Anterior cingulate cortex (tissue), 58 donors: ENCODE results near the gene TRIM40.

Experiments
- DNase-seq, 58 donors: peaks; one replicate each; lab custom pipeline; 2025; lab: John Stamatoyannopoulos, UW

Gene TRIM40, protein sequence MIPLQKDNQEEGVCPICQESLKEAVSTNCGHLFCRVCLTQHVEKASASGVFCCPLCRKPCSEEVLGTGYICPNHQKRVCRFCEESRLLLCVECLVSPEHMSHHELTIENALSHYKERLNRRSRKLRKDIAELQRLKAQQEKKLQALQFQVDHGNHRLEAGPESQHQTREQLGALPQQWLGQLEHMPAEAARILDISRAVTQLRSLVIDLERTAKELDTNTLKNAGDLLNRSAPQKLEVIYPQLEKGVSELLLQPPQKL

DNA sequence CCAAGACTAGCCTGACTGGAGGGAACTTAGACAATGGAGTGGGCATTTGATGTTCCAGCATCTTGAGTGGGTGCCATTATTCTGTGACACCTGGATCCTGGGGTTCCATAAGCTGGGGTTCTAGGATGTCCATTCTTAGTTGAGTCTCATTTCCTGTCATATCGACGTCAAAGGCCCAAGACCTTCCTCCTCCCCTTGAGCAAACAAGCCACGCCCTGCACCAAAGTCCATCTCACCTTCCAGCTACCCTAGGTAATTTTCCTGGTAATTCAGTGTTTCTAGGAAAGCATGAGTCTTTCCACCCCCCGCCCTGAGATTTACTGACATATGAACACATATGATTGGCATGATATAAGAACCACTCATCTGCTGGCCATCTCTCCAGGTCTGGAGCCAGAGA is at the start of gene TRIM40:
Gene TRIM40 (plus strand): TSS at position 384 of the 400 bp plus-strand sequence. CDS start 897 bp downstream, outside the sequence.
- no peak for DNase-seq

DNA sequence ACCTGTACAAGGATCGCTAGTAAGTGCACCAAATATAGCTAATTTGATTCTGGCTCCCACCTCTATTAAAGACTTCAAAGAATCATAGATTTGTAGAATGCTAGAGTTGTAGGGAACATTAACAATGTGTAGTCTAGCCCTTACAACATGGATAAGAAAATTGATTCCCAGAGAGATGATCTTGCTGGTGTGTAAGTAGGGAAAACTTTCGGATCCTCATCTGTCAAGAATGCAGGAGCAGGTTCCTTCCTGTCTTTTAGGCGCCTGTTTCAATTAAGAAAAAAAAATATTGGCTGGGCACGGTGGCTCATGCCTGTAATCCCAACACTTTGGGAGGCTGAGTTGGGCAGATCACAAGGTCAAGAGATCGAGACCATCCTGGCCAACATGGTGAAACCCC is 48.1 kb upstream of the TRIM40 start:
- DNase-seq: no peak

DNA sequence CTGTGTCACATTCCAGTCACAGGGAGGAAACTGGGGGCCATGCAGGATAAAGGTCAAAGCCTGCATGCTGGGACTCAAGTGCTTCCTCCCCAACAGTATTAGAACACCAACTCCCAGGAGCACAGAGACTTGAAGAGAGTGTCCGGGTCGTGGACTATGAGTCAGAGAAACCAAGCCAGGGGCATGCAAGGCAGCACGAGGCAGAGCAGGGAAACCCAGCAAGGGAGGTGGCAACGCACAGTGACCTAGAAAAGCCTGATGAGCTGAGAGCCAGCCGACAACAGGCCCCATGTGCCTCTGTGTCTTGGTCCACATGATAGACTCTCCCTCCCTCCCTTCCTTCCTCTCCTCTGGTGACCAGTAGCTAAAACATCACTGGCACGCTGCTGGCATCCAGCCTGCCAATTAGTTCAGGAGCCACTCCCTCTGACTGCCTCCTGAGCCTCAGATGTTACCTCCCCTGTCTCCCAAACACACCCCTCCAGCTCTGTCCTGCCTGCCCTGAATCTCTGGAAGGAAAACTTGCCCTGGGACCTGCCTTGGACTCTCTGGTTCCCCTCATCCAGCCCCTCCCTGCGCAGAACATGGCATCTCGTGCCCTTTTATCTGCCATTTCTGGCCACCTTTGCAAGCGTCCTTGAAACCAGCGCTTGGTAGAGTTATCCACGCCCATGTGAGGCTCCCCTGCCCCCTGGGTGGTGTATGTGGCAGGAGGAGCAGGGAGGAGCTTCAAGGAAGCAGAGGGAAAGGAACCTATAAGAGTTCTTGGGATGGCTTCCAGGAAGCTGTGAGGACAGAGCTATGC is 44.2 kb upstream of the TRIM40 start:
- no peak for DNase-seq

DNA sequence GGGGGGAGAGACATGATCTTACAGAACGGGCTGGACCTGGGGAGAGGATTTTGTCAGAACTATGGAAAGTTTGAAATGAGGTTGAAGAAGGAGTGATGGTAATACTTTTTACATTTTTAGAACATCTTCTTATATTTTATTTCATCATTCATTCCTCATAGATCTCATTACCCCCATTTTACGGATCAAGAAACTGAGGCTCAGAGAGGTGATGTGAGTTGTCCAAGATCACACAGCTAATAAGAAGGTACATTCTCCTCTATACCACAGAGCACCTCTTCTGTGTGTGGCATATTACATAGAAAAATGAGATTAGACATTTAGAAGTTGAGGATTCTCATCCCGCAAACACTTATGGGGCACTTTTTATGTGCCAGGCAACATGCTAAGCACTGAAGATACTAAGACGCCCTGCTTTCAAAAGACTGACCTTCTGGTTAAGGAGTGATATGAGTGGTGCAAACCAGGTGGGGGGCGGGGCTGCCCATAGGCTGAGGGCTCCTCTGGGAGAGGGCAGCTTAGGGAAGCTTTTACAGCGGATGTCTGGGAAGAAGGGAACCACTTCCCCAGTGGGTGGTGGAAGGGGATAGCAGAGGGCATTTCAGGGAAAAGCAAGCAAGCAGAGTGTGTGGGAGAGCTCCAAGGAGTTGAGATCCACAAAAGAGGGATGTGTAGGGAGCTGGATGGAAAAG is 42.9 kb upstream of the TRIM40 start:
- no peak for DNase-seq

DNA sequence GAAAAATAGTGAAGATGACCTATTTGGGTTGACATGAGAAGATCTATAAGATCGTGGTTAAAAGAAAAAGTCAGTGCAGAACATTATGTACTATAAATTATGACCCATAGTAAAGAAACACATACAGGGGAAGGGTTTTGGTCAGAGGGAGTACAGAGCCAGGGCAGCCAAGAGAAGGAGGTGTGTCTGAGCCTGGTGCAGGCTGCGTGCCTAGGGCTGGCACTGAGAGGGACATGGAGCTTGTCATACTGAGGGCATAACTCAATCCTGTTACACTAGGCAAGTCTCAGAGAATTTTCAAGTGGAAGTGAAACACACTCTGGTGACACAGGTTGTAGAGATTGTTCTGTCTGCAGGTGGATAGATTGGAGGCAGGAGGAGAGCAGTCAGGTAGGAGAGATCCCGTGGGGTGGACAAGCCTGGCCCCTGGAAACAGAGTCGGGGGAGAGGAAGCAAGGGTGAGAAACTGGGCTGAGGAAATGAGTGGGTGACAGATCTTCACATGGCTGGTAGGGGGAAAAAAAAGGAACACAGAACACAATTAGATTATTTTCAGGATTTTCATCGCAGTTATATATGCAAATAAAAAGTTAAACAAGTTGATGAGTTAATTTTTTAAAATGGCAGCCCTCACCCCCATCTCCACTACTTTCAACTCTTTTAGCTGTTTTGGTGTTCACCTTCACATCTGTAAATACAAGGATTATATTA is 41.8 kb upstream of the TRIM40 start:
- DNase-seq: no peak

GRCh38 chr6:30096829-30097228 is 39.1 kb upstream of the TRIM40 start:
- no peak for DNase-seq

DNA sequence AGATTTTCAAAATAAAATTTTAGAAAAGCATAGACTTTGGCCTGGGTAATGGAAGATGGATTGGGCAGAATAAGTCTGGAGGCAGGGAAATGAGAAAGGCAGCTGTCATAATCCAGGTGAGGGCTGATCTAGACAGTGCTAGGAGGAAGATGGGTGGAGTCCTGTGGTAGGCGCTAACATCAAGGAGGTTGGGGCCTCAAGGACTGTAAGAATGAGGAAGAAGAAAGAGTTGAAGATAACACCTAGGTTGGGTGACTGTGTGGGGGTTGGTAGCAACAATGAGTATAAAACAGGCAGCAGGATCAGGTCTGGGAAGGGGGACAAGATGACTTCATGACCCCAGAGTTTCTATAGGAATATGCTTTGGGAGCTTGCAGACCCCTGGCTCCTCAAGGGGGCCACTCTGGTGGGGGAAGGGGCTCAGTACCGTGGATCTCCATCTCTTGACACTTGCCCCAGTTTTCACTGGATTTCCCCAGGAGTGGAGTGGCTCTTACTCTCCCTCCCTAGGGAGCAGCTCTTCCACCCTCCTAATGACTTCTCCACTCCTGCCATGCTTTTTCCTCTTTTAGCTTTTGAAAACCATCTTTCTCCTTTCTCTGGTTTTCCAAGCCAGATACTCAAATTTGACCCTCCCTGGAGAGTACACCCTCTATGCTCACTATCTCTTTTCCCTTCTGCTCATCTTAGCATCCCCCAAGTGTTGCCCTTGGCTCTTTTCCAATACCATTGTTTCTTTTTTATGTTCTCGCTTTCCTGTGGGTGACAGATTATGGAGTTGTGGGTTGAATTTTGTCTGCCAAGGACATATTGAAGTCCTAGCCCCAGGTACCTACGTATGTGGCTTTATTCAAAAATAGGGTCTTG is 37.8 kb upstream of the TRIM40 start:
- DNase-seq: no peak

DNA sequence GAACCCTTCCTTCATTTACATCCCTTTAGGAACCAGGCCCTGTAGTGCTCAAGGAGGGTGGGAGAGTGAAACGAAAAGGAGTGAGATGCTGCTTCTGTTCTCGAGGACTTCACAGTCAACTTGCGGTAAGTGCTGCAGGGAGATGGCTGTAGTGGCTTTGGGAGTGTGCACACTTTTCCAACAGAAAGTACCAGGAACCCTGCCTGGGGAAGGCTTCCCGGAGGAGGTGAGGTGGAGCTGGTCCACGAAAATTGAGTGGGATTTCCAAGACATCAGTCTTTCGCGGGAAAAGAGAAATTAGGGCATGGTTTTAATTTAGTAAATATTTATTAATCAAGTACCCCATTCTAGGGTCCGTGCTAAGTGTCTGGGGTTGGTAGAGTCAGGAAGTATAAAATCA is 35.8 kb upstream of the TRIM40 start:
- DNase-seq: no peak

DNA sequence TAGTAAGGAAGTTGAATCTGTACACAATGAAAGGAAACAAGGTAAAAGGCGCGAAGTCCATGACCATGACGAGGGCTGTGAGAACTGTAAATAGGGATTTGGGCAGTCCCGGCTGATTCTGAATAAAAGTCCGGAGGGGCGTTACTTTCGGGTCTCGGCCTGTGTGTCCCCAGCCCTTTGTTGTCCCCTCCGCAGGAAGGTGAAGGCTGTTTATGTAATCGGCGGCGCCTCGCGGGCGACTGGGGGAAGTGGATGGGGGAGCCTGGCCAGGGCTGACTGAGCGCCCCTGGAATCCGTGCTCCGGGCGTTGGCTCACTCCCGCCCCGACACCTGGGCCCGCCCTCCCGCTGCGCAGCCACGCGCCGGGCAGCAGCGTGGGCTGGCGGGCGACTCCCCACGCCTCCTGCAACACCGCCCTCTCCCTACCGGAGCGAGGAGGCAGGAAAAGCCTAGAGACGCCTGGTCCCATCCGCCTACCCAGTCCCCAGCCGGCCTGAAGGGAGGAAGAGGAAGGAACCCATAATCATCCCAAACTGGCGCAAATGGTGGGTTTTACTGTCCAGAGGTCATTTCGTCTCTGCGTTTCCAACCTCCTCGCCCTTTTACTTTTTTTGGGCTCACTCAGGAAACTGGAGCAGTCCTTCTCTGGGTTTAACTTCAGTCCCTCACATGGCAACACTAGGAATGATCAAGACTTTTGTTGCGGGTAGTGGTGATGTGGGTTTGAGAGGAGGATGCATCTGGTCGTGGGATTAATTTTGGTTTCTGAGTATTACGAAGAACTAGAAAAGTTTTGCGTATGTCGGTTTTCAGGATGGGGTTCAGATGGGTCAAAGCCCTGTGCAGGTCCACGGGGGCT is 35.1 kb upstream of the TRIM40 start:
- peak in 1 of 58 donors; percentile 9 for DNase-seq

GRCh38 chr6:30101444-30102413 is 34.2 kb upstream of the TRIM40 start:
- peak in 56 of 58 donors; percentile 12 to 90 (median 66) for DNase-seq

DNA sequence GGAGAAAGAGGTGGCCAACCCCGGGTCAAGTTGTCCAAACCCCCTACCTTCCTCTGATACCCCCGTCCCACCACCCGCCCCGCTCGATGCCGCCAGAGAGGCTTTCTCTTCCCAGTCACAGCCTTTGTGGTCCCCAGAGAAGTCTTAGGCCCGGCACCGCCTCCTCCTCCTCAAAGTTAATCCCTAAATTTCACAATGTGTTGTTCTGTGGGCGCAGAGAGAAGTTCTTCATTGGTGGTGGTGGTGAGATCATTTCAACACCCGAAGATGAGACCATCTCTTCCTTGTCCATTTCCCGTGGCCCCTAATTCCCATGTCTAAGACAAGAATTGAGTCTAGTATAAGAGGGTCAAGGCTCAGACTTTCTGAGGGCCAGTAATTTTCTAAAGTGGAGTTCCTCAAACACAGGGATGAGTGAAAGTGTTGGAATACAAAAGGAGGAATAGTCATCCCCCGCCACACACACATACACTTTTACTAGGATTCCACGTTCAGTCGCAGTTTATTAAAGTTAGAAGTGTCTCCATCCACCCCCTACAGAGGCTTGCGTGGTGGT is 33.4 kb upstream of the TRIM40 start:
- DNase-seq: no peak

- peak in 54 of 58 donors; percentile 5 to 81 (median 56) for DNase-seq
Observed at GRCh38 chr6:30102970-30103871, 32.7 kb upstream of the TRIM40 start.

- DNase-seq: no peak
Observed at GRCh38 chr6:30103872-30104179, 32.1 kb upstream of the TRIM40 start.

- DNase-seq: no peak
Observed at GRCh38 chr6:30104661-30105060, 31.3 kb upstream of the TRIM40 start.

- no peak for DNase-seq
Observed at GRCh38 chr6:30111266-30111856, 24.6 kb upstream of the TRIM40 start.

DNA sequence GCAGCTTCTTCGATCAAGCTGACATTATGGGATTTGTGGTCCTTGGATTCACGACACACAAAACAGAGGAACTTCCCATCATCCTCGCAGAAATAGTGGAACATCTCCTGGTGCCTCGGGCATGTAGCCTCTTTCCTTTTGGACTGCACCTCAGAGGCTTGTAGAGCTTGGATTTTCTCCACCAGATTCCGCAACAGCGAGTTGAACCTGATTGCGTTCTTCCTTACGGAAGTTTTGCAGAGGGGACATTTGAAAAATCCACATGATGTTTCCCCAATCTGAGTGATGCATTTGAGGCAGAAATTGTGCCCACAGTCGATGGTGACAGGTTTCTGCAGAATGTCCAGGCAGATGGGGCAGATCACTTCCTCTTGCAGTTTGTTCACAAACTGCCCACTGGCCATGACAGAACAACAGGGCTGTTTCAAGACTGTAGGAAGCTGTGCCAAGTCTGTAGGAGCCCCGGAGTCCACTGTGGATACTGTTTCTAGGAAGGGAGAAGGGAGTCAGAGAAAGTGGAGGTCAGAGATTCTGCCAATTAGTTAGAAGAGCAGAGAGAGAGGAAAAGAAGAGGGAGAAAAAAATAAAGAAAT is 23.4 kb upstream of the TRIM40 start:
- no peak for DNase-seq
